Activated T-helper 9 cell treated with anti-CD3 and anti-CD28 coated beads, Interleukin-2, amount 50 U/mL, for 16 hours (primary cell): Measurements from ENCODE around the gene PAK6.

Source experiments
- DNase-seq: peaks from one replicate; pipeline ENCODE4 v3.0.0-alpha.2; 2020; ENCODE audit warnings: low read depth

PAK6 gene

GRCh38 chr15:40255033-40255432 is 16.2 kb downstream of the PAK6 start:
- no peak for DNase-seq

GRCh38 chr15:40256638-40257235 is 17.9 kb downstream of the PAK6 start:
- no peak for DNase-seq

GRCh38 chr15:40257656-40258450 is 19.0 kb downstream of the PAK6 start:
- DNase-seq = no peak

- no peak for DNase-seq
Measured at GRCh38 chr15:40258544-40258943, 19.7 kb downstream of the PAK6 start.

- DNase-seq = no peak
Measured at GRCh38 chr15:40259021-40259420, 20.2 kb downstream of the PAK6 start.

GRCh38 chr15:40263024-40263754 is 24.3 kb downstream of the PAK6 start:
- DNase-seq = no peak

GRCh38 chr15:40264321-40265153 is 25.7 kb downstream of the PAK6 start:
- no peak for DNase-seq

GRCh38 chr15:40265355-40265754 is 26.5 kb downstream of the PAK6 start:
- no peak for DNase-seq

- no peak for DNase-seq
Measured at GRCh38 chr15:40265875-40266274, 27.0 kb downstream of the PAK6 start.

- DNase-seq = no peak
Measured at GRCh38 chr15:40266828-40267304, 28.0 kb downstream of the PAK6 start.

GRCh38 chr15:40267670-40268069 is 28.8 kb downstream of the PAK6 start:
- no peak for DNase-seq

GRCh38 chr15:40269604-40270003 is 30.7 kb downstream of the PAK6 start:
- no peak for DNase-seq

GRCh38 chr15:40270246-40270995 is 31.6 kb downstream of the PAK6 start:
- DNase-seq = no peak

GRCh38 chr15:40271685-40272484 is 33.0 kb downstream of the PAK6 start:
- DNase-seq = no peak

GRCh38 chr15:40272485-40273056 is 33.7 kb downstream of the PAK6 start:
- no peak for DNase-seq

GRCh38 chr15:40273428-40273827 is 34.6 kb downstream of the PAK6 start:
- no peak for DNase-seq

- peak; percentile 81 for DNase-seq
Measured at GRCh38 chr15:40274350-40275274, 35.7 kb downstream of the PAK6 start.

- no peak for DNase-seq
Measured at GRCh38 chr15:40275523-40275922, 36.7 kb downstream of the PAK6 start.

- DNase-seq = no peak
Measured at GRCh38 chr15:40275954-40276353, 37.1 kb downstream of the PAK6 start.
